NB4 (cell line): ENCODE data around the gene CORO2A.

ENCODE experiments used
- CTCF ChIP-seq: IDR thresholded peaks from one replicate; pipeline ENCODE4 v1.5.1; 2012; ENCODE audit warnings: low read depth, low read length
- MYC ChIP-seq: IDR thresholded peaks from 2 replicates; pipeline ENCODE4 v1.6.1; 2011; ENCODE audit warnings: low read depth, low read length
- POLR2A ChIP-seq: IDR thresholded peaks from 2 replicates; pipeline ENCODE4 v1.6.1; 2011; ENCODE audit warnings: mild to moderate bottlenecking; ENCODE audit not compliant: insufficient read length; ENCODE audit errors: extremely low read depth
- TF ChIP-seq, protein P1 (sequence below): IDR thresholded peaks from 2 replicates; pipeline ENCODE4 v1.6.1; 2011; ENCODE audit warnings: low read depth, low read length

GRCh38 chr9:98235126-98235525, 42.7 kb upstream of the CORO2A start:
- TF ChIP-seq CTCF (no peak), POLR2A (no peak), MYC (no peak)
- TF ChIP-seq, protein P1, sequence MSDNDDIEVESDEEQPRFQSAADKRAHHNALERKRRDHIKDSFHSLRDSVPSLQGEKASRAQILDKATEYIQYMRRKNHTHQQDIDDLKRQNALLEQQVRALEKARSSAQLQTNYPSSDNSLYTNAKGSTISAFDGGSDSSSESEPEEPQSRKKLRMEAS, result no peak
